Limb (tissue), 2 donors: ENCODE data around the gene PIAS4.
"Not testable (repeated sequence)": the region's sequence is repeated elsewhere in the genome, so short reads cannot be mapped to it uniquely, and the experiment has no call there.

Experiments used
- DNase-seq, 2 donors: peaks; one replicate each; pipeline ENCODE4 v3.0.0-alpha.2; 2016; ENCODE audit errors: extremely low spot score in 2 of 2

The PIAS4 gene

DNA sequence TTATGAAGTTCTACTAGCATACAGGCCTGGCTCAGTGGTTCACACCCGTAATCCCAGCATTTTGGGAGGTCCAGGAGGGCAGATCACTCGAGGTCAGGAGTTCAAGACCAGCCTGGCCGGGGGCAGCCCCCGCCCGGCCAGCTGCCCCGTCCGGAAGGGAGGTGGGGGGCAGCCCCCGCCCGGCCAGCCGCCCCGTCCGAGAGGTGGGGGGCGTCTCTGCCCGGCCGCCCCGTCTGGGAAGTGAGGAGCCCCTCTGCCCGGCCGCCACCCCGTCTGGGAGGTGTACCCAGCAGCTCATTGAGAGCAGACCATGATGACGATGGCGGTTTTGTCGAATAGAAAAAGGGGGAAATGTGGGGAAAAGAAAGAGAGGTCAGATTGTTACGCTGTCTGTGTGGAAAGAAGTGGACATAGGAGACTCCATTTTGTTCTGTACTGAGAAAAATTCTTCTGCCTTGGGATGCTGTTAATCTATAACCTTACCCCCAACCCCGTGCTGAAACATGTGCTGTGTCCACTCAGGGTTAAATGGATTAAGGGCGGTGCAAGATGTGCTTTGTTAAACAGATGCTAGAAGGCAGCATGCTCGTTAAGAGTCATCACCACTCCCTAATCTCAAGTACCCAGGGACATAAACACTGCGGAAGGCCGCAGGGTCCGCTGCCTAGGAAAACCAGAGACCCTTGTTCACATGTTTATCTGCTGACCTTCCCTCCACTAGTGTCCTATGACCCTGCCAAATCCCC is 8.7 kb upstream of the PIAS4 start:
- not testable (repeated sequence) for DNase-seq

DNA sequence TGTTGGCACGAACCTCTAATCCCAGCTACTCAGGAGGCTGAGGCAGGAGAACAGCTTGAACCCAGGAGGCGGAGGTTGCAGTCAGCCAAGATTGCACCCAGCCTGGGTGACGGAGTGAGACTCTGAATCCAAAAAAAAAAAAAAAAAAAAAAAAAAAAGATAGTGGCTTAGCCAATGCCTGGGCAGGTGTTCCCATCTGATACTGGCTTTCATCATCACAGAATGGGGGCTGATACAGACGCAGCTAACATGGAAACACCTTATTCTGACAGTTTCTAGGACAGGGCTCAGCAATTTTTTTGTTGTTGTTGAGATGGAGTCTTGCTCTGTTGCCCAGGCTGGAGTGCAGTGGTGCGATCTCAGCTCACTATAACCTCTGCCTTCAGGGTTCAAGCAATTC is 6.7 kb upstream of the PIAS4 start:
- DNase-seq, result not testable (repeated sequence)

DNA sequence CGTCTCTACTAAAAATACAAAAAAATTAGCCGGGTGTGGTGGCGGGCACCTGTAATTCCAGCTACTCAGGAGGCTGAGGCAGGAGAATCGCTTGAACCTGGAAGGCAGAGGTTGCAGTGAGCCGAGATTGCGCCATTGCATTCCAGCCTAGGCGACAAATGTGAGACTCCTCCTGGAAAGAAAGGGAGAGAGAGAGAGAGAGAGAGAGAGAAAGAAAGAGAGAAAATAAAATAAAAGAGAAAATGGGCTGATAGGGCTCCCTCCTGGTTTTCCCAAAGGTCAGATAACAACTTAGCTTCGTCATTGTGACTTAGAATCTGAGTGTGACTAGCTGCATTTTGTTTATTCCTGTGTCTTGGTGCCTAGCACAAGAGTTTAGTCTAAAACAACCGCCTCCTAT is 2.1 kb upstream of the PIAS4 start:
- not testable (repeated sequence) for DNase-seq

DNA sequence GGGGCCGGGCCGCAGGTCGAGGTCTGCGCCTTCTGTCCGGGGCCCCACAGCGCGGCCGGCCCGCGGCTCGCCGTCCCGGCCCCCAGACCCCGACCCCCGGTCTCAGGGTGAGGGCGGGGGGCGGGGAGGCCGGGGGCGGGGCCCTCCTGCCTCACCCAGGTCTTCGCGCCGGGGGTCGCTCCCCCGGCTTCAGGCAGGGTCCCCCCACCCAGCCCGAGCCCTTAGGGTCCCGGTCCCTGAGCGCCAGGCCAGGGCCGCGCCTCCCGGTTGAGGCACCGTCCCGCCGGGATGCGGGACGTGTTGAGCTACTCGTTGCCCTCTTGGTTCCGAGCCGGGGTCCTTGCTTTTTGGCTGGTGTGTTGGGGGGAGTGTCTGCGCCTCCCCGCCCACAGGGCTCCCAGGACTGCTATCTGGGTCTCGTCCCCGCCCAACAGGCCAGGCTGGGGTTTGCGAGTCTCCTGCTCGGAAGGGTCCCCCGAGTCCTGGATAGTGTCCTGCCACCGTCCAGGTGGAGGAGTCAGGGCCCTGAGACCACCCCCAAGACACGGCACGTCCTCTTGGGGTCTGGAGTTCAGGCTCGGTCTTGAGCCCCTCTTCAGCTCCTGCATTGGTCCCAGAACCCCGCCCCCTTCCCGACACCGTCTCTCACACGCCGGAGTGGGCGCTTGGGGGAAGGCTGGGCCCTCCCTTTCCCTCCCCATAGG is 452 bp downstream of the PIAS4 start:
- DNase-seq, result peak in 1 of 2 donors; percentile 55

DNA sequence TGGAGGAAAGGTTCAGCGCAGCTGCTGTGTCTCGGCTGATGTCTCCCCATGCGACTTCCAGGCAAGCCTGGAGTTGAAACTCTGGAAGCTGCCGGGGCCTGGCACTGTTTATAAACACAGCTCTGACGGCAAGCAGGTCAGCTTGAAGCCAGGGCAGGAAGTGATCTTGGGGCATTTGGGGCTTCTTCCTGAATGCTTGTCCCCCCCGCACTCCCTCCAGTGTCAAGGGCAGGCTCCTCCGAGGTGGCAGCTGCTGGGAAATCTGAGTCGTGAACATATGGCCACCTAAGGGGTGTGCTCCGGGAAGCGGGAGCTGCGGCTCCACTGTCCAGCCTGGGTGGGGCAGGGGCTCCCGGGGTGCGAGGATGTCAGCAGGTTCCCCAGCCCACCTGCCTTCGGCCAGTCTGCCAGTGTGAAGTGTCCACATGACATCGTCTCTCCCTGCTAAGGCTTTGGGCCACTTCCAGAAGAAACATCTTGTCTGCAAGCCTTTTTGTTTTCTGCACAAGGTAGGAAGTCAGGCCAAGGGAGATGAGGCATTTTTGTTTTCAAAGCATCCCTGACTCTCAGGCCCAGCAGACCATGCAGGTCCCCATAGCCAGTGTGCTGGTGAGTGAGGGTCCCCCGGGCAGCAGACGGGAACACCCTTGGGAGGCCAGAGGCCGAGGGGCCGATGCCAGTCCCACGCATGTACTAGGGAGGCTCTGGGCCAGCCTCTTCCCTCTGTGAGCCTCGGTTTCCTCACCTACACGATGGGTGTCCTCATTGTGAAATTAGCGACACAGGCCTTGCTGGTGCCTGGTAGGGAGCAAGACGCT is 2.7 kb downstream of the PIAS4 start:
- DNase-seq, result peak in 1 of 2 donors; percentile 47

DNA sequence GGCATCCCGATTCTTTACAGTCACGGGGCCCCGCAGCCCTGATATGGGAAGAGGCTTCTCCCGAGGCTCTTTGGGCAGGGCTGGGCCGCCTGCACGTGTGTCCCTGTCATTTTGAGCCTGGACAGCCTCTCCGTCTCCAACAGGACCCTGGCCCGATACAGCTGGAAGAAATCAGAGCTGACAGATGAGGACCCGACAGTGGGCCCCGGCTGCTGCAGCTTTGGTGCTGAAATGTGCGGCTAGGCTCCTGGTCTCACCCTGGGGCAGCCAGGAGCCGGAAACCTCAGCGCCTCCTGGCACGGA is 3.2 kb downstream of the PIAS4 start:
- DNase-seq, result peak in 1 of 2 donors; percentile 30

DNA sequence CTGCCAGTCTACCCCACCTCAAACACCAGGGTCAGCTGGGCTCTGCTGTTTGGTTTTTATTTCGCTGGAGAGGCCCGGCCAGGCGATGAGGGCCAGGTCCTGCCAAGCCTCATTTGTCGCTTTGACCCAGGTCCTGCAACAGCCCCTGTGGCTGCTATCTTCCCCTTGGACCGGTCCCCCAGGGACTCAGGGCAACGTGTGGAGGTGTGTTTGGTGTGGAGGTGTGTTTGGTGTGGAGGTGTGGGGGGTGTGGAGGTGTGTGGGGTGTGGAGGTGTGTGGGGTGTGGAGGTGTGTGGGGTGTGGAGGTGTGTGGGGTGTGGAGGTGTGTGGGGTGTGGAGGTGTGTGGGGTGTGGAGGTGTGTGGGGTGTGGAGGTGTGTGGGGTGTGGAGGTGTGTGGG is 3.9 kb downstream of the PIAS4 start:
- DNase-seq, result not testable (repeated sequence)

DNA sequence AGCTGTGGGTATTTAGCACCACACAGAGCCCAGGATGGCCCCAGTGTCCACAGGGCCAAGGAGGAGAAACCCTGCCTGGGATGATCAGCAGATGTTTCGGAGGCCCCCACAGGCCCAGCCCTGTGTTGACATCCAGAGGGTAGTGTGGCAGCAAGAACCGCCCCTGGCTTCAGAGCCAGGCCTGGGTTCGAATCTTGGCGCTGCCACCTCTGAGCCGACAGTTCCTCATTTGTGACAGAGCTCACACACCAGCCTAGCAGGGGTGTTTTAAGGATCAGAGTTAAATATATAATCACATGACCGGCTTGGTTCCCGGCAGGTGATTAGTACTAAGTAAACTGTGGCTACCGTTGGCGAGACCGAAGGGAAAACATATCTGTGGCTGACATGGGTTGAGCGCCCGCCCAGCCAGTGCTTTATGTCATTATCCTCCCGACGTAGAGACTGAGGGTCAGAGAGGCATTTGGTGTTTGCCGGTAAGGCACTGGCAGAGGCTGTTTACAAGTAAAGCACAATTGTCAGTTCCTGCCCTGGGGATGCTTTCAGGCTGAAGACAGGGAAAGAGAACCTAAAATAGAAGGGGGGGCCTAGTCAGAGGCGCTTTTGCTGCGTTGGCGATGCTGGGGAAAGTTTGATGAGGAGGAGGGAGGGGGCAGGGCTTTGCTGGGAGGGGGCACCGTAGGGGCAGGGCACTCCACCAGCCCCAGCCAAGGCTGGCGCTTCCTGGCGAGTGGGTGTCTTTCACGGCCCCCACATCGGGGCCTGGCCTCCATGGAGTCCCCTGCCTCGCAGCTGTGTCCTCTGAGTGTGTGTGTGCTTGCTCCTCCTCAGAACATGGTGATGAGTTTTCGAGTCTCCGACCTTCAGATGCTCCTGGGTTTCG is 4.8 kb downstream of the PIAS4 start:
- no peak for DNase-seq

DNA sequence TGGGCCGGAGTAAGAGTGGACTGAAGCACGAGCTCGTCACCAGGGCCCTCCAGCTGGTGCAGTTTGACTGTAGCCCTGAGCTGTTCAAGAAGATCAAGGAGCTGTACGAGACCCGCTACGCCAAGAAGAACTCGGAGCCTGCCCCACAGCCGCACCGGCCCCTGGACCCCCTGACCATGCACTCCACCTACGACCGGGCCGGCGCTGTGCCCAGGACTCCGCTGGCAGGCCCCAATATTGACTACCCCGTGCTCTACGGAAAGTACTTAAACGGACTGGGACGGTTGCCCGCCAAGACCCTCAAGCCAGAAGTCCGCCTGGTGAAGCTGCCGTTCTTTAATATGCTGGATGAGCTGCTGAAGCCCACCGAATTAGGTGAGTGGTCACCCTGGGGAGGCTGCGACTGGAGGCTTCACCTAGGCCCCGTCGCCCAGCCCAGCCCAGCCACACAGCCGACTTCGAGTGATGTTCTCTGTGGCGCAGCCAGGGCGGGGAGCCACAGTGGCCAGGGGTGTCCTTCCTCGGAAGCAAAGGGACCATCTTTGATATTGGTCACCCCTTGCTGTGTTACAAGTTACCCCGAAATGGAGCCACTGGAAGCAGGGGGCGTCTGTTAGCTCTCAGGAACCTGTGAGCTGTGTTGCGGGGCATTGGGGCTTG is 5.6 kb downstream of the PIAS4 start:
- no peak for DNase-seq

DNA sequence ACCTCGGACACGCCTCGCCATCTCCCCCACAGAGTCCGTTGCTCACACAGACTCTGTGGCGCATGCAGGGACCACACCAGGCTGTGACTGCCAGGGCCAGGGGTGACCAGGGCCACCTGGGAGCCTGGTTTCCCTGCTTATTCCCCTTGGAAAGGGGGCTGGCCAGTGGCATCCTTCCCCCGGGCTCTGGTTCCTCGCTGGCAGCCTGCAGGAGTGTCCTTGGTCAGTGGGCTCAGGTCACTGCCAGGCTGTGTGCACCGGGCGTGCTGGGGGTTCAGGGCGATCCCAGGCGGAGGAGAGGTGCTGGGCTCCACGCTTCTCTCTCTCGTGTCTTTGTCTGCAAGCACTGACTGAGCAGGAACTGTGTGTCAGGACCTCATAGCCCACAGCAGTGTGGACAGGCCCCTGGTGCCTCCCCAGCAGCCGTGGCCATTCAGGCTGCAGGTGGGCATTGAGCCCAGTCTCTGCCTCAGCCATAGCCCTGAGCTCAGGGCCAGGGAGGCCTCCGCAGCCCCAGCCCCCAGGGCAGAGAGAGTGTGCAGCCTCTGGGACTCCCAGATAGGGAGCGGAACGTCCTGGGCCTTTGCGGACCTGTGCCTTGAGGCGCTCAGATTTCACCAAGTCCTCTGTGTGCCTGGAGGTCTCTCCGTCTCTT is 6.5 kb downstream of the PIAS4 start:
- DNase-seq, result peak in 1 of 2 donors; percentile 23

DNA sequence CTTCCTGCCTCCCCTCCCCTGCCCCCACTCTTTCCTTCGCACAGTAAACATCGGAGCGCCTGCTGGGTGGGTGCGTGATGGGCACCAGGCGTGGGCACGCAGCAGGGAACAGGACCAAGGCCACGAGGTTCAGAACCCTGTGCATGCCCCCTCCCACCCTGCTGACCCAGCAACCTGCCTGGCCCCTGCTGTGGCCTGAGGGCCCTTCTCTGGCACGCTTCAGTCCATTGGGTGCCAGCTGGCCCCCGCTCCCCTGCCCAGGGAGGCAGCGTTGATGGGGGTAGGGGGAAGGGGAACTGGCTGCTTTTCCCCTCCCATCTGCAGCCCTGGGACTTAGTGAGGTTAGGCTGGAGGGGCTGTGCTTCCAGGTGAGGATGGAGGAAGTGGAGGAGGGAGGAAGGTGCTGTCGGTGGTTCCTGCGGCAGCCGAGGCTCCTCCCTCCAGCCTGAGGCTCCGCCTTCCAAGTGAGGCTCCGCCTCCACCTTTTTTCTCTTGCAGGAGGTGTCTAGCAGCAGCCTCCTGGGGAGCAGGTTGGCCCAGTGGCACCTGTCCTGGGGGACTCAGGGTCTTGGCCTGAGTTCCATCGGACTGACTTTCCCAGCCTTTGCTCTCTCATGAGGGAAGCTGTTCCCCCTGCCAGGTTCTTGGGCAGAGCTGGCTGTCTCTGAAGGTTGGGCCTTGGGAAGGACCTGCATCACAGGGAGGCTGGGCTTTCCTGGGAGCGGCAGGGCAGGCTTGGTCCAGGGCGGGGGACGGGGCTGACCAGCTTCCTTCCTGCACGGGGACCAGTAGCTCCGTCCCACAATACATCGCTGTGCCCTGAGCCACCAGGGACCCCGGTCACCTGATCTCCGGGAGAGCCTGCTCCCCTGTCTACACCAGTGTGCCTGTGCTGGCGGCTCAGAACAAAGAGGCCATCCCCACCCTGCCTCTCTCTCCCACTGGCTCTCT is 7.3 kb downstream of the PIAS4 start:
- DNase-seq, result peak in 1 of 2 donors; percentile 50

DNA sequence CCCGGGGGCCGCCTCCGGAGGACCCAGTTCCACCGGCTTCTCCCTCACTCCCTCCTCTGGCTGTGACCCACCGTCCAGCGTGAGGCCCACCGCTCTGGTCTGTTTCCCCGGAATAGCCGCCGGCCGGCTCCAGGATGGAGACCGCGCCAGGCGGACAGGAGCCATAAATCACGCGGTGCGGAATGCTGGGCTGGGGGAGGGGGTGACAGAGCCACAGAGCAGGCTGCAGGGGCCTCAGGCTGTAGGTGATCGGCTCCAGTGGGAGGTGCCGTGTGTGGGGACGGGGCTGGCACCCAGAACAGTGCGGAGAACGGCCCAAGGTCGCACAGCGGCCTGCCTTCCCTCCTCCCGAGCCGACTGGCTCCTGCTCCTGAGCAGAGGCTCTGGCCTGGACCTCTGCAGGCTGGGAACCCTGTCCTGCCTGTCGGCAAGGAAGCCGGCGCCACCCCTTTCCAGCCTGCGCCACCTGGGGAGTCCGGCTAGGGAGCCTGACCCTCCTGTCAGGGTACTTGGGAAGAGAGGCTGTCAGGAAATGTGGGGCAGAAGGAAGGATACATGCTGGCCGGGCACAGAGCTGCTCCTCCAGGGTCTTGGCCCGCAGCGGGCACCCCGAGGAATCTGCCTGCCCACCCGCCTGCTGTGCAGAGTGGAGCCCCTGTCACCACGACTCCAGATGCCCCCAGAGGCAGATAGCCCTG is 8.3 kb downstream of the PIAS4 start:
- DNase-seq, result peak; percentile 29 to 75

DNA sequence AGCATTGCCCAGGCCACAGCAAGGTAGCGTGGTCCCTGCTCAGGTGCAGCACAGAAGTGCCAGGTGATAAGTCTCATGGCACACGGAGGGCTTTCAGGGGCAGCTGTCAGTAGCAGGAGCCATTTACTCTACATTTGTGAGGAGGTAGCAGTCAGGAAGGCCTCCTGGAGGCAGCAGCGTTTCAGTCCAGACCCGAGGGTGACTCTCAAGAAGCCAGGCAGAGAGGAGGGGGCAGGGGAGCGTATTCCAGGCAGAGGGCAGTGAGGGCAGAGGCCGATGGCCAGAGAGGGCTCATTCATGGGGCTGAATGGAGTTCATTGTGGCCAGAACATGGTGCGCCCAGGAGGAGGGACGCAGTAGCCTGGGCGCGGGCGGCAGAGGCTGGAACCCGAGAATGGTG is 8.9 kb downstream of the PIAS4 start:
- DNase-seq, result peak in 1 of 2 donors; percentile 26

DNA sequence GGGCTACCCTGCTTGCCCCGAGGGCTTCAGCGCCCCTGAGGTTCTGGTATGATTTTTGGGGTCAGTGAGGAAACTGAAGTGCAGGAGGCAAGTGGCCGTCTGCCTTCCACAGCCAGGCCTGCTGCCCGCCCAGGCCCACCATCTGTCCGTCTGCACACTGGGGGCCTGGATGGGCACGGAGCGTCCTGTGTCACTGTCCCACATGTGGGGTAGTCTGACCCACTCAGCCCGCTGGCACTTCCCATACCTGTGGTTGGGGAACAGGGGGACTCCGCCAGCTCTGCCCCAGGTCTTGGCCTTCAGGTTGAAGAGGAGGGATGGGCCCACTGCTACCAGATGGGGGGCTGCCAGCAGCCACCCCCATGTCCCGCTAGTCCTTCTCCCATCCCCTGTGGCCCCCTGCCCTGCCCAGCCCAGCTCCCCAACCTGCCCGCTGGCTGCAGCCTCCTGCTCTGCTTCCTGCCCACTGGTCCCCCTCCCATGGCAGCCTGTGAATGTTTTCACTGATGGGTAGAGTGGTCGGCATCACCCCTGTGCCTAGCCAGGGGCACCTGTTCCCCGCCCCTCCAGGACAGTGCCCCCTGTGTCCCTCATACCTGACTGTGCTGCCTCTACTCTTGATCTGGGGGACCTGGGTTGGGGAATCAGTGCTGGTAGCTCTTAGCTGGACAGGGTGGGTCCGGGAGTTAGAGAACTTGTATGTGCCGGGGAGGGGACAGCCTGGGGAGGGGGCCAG is 9.5 kb downstream of the PIAS4 start:
- DNase-seq, result no peak

DNA sequence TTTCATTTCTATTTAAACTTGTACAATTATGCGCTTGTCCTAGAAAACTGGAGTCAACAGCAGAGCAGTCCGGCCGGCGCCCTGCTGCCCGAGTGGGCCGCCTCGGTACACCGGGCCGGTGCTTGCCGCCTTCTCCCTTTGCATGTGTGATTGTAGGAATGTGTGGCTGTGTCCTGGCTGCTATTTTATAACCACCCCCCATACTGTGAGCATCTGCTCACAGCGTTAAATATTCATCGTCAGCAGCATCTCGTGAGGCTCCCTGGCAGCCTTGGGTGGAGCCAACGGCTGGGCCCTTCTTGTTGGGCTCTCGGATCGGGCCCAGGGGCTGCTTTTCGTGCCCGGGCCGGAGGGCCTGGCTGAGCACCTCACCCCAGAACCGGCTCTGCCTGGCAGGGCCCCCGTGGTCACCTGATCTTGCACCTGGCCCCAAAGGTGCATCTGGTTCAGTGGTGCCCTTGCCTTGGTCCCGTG is 10.6 kb downstream of the PIAS4 start:
- no peak for DNase-seq

DNA sequence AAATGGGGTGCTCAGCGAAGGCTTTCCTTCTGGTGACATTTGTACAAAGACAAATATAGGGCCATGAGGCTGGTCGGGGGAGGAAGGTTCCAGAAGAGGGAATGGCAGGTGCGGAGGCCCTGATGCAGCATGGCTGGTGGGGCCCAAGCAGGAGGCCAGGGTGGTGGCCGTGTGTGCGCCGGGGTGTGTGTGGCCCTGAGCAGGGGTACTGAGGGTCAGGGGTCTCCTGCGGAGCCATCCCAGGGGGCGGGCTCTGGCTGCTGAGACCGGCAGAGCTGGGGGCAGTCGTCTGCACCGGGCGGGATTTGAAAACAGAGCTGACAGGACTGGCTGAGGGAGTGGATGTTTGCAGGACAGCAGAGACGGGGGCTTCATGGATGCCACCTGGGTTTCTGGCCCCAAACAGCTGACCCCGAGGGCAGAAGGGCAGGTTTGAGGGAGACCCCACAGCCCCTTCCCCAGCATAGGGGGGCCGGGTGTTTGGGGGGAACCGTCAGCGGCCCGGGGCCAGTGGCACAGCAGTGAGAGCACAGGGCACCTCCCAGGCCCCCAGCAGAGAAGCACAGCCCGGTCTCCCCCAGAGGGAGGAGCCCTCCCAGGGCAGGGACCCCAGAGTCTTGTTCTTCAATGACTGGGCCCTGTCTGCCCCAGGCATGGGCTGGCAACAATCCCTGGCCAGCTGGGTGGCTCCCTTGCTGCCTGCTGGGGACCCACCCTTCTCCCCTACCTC is 11.4 kb downstream of the PIAS4 start:
- no peak for DNase-seq

DNA sequence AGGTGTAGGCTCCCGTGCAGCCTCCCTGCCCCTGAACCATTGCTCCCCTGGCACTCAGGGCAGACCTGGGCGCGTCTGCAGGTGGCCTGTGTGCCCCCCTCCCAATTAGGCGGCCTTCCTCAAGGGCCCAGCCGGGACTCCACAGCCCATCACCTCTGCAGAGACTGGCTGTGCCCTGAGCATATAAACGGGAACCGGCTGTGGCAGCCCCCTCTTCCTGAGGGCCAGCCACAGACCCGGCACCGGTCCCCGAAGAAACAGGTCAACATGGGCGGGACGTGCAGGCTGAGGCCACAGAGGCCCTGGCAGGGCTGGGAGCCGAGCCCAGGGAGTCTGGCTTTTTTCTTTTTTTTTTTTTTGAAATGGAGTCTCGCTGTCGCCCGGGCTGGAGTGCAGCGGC is 12.0 kb downstream of the PIAS4 start:
- no peak for DNase-seq
